Sigmoid colon (tissue), 7 donors: Measurements from ENCODE around the gene ANGPT4. TPM values are rescaled to one million over a fixed set of nuclear protein-coding genes. Genes with fewer than 3 reads are reported as not detected.

Experiments
- DNase-seq: peaks from one replicate; pipeline ENCODE4 v3.0.0-alpha.2; 2019
- H3K27ac ChIP-seq, 4 donors: fragments of 200-600 bp; sonication (generic); one replicate each; pipeline ENCODE4 v1.5.1; 2016 to 2019; ENCODE audit warnings: mild to moderate bottlenecking in 1 of 4
- H3K27me3 ChIP-seq, 3 donors: fragments of 200-600 bp; sonication (generic); one replicate each; pipeline ENCODE4 v1.5.1; 2019; ENCODE audit warnings: mild to moderate bottlenecking in 1 of 3
- H3K36me3 ChIP-seq, 4 donors: fragments of 200-600 bp; sonication (generic); one replicate each; pipeline ENCODE4 v1.5.1; 2016 to 2019
- H3K4me1 ChIP-seq, 4 donors: fragments of 200-600 bp; sonication (generic); one replicate each; pipeline ENCODE4 v1.5.1; 2017 to 2019
- H3K4me3 ChIP-seq, 4 donors: fragments of 200-600 bp; sonication (generic); one replicate each; pipeline ENCODE4 v1.5.1; 2017 to 2019; ENCODE audit warnings: mild to moderate bottlenecking in 2 of 4, moderate library complexity in 1 of 4
- H3K9me3 ChIP-seq, 4 donors: fragments of 200-600 bp in 3 of 4; sonication (generic) in 3 of 4; one replicate each; pipeline versions ENCODE4 v1.5.1 to v1.6.1; 2013 to 2019
- CTCF ChIP-seq, 4 experiments: fragments of 450-650 bp in 3 of 4; fragments of 200-600 bp in 1 of 4; IDR thresholded peaks; one replicate each; pipeline ENCODE4 v1.5.1; 2016 to 2019; ENCODE audit warnings: antibody characterized with exemption in 4 of 4, mild to moderate bottlenecking in 3 of 4, moderate library complexity in 2 of 4
- EP300 ChIP-seq, 4 donors: sonication (generic); formaldehyde crosslinking; IDR thresholded peaks; one replicate each; pipeline ENCODE4 v1.6.1; 2017; ENCODE audit warnings: antibody characterized with exemption in 4 of 4
- POLR2A ChIP-seq, 2 donors: fragments of 450-650 bp; IDR thresholded peaks; one replicate each; pipeline ENCODE4 v1.6.1; 2016; ENCODE audit warnings: antibody characterized with exemption in 2 of 2, mild to moderate bottlenecking in 2 of 2, moderate library complexity in 2 of 2
- POLR2AphosphoS5 ChIP-seq, 4 donors: sonication (generic); formaldehyde crosslinking; IDR thresholded peaks; one replicate each; pipeline ENCODE4 v1.6.1; 2017; ENCODE audit warnings: antibody characterized with exemption in 4 of 4
- WGBS, 2 donors: extraction: QIAGEN DNeasy Blood & Tissue Kit; methylation state at CpG; one replicate each; pipeline ENCODE4 v1.1.7; 2013; 5-methylcytosine and 5-hydroxymethylcytosine counted together
- intact Hi-C: fragments of 100-400 bp; cut with DNase I; formaldehyde crosslinking; loops from one replicate; pipeline ENCODE4 v1.15.1; 2023
- polyA plus RNA-seq, 3 donors: library from polyadenylated mRNA; stranded (reverse); fragments of 200-250 nt; gene quantifications; one replicate each; pipeline ENCODE4 v1.2.3, GENCODE V29; 2013
- total RNA-seq, 4 donors: library from RNA; depleted of rRNA; stranded (reverse); fragments of >200 nt; gene quantifications; one replicate each; pipeline ENCODE4 v1.1.0, GENCODE V29; 2016
- donor health status: healthy with polysubstance abuse.
- donor health status: Bipolar disorder and iron deficiency.
- donor health status: healthy.

The ANGPT4 gene
- total and polyA plus RNA-seq, 7 donors: under 0.01 to 0.28 (median 0.23) TPM; not detected in 3

- no peaks in the 10 kb centered on the region for H3K4me1 ChIP-seq
- TF ChIP-seq CTCF (IDR thresholded peaks at IDR 0.05) (no peak), POLR2AphosphoS5 (IDR thresholded peaks at IDR 0.05) (no peak), POLR2A (IDR thresholded peaks at IDR 0.05) (no peak), EP300 (IDR thresholded peaks at IDR 0.05) (no peak)
- no peak overlapping the region for H3K4me3 ChIP-seq
- peaks cover 0 to 6% (median 6%) of the 10 kb centered on the region in 3 donors for H3K27me3 ChIP-seq
- H3K27ac ChIP-seq: no peak overlapping the region
- no peaks in the 10 kb centered on the region for H3K9me3 ChIP-seq
- intact Hi-C loops: no loop called here
- H3K36me3 ChIP-seq: no peaks in the 10 kb centered on the region
- 64 to 70% methylated on average over 20 of the region's 20 CpGs for WGBS, 2 donors
- no peak for DNase-seq
Observed at GRCh38 chr20:872855-873520, 43.1 kb downstream of the ANGPT4 start.

DNA sequence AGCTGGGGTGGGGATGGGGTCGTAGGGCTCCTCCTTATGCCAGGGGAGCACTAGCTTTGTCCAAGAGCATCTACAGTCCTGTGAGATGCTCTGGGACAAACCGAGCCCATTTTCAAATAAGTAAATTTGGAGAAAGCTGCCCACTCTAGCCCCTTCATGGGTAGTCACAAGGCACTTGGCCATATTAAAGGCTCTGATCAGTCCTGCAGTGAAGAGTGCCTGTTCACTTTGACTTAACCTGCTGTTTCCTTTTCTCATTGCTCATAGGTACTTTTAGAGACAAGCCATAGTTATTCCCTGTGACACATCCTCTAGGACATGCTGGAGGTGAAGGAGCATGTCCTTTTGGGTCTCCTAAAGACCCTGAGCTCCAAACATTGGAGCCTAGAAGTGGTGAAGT lies 44.2 kb downstream of the ANGPT4 start:
- 59 to 65% methylated on average over 2 of the region's 2 CpGs for WGBS, 2 donors

GRCh38 chr20:871436-871835 lies 44.7 kb downstream of the ANGPT4 start:
- intact Hi-C loops: no loop called here
- peaks cover 0 to 6% (median 6%) of the 10 kb centered on the region in 3 donors for H3K27me3 ChIP-seq
- no peak for TF ChIP-seq POLR2AphosphoS5 (IDR thresholded peaks at IDR 0.05)
- no peak for TF ChIP-seq CTCF (IDR thresholded peaks at IDR 0.05)
- TF ChIP-seq POLR2A (IDR thresholded peaks at IDR 0.05): no peak
- no peak for TF ChIP-seq EP300 (IDR thresholded peaks at IDR 0.05)

More for the DNA sequence above, 44.2 kb downstream of the ANGPT4 start:
- H3K36me3 ChIP-seq: no peaks in the 10 kb centered on the region
- no peak overlapping the region for H3K4me3 ChIP-seq
- intact Hi-C loops: no loop called here
- no peak overlapping the region for H3K27ac ChIP-seq
- no peaks in the 10 kb centered on the region for H3K9me3 ChIP-seq
- H3K4me1 ChIP-seq: no peaks in the 10 kb centered on the region
- TF ChIP-seq POLR2A (IDR thresholded peaks at IDR 0.05): no peak
- no peak for TF ChIP-seq POLR2AphosphoS5 (IDR thresholded peaks at IDR 0.05)
- no peak for TF ChIP-seq CTCF (IDR thresholded peaks at IDR 0.05)
- no peak for DNase-seq
- H3K27me3 ChIP-seq: peaks cover 0 to 6% (median 6%) of the 10 kb centered on the region in 3 donors

DNA sequence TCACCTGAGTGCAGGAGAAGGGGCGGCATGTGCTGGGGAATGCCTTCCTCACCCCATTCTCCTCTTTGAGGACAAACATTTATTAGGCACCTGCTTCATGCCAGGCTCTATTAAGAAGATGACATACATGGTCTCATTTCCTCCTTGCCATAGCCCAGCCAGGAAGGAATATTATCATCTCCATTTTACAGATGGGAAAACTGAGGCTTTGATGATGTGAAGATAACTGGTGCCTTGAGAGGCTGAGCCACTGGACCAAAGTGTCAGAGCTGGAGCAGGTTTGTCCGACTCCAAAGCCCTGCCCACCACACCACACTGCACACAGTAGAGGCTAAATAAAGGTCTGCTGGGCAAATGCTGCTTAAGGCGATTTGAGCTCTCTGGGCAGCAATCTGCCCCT lies 45.4 kb downstream of the ANGPT4 start:
- Histone ChIP-seq H3K4me1 (no peaks in the 10 kb centered on the region), H3K9me3 (no peaks in the 10 kb centered on the region), H3K27ac (no peak overlapping the region), H3K4me3 (no peak overlapping the region), H3K36me3 (no peaks in the 10 kb centered on the region), H3K27me3 (peaks cover 0 to 6% (median 6%) of the 10 kb centered on the region in 3 donors)
- intact Hi-C loops: no loop called here
- DNase-seq: no peak
- 72 to 85% methylated on average over 3 of the region's 3 CpGs for WGBS, 2 donors
- TF ChIP-seq POLR2AphosphoS5 (IDR thresholded peaks at IDR 0.05) (no peak), CTCF (IDR thresholded peaks at IDR 0.05) (no peak), EP300 (IDR thresholded peaks at IDR 0.05) (no peak), POLR2A (IDR thresholded peaks at IDR 0.05) (no peak)

More at GRCh38 chr20:871436-871835, 44.7 kb downstream of the ANGPT4 start:
- Histone ChIP-seq H3K4me3 (no peak overlapping the region), H3K9me3 (no peaks in the 10 kb centered on the region), H3K36me3 (no peaks in the 10 kb centered on the region), H3K27ac (no peak overlapping the region), H3K4me1 (no peaks in the 10 kb centered on the region)
- no peak for DNase-seq

- Histone ChIP-seq H3K4me1 (no peaks in the 10 kb centered on the region), H3K27ac (no peak overlapping the region), H3K9me3 (no peaks in the 10 kb centered on the region), H3K36me3 (no peaks in the 10 kb centered on the region), H3K27me3 (peaks cover 0 to 6% (median 6%) of the 10 kb centered on the region in 3 donors), H3K4me3 (no peak overlapping the region)
- no peak for DNase-seq
- TF ChIP-seq CTCF (IDR thresholded peaks at IDR 0.05): no peak
- no peak for TF ChIP-seq POLR2AphosphoS5 (IDR thresholded peaks at IDR 0.05)
- no peak for TF ChIP-seq EP300 (IDR thresholded peaks at IDR 0.05)
- TF ChIP-seq POLR2A (IDR thresholded peaks at IDR 0.05): no peak
- WGBS, 2 donors: 55 to 66% methylated on average over 5 of the region's 5 CpGs
- intact Hi-C loops: no loop called here
Observed at GRCh38 chr20:869606-870005, 46.5 kb downstream of the ANGPT4 start.
